Stimulated activated CD8-positive, alpha-beta memory T cell treated with anti-CD3 and anti-CD28 coated beads, Interleukin-12 subunit alpha, Interleukin-12 subunit beta, amount 100 ng/mL, for 4 hours (primary cell): Measurements from ENCODE around the gene MCTP1.

Experiments
- DNase-seq: peaks from one replicate; pipeline ENCODE4 v3.0.0-alpha.2; 2020; ENCODE audit warnings: low read depth

MCTP1 gene

GRCh38 chr5:95114305-95114704, 170.6 kb downstream of the MCTP1 start:
- no peak for DNase-seq

GRCh38 chr5:95113489-95113888, 171.4 kb downstream of the MCTP1 start:
- DNase-seq, result no peak

GRCh38 chr5:95111141-95111540, 173.8 kb downstream of the MCTP1 start:
- no peak for DNase-seq

GRCh38 chr5:95110118-95110517, 174.8 kb downstream of the MCTP1 start:
- no peak for DNase-seq

GRCh38 chr5:95107138-95107537, 177.8 kb downstream of the MCTP1 start:
- DNase-seq, result no peak

- DNase-seq, result no peak
These were observed 179.3 kb downstream of the MCTP1 start for GRCh38 chr5:95105638-95106037.

GRCh38 chr5:95102687-95103086, 182.2 kb downstream of the MCTP1 start:
- DNase-seq, result no peak

- no peak for DNase-seq
These were observed 182.8 kb downstream of the MCTP1 start for GRCh38 chr5:95102080-95102479.

- DNase-seq, result no peak
These were observed 184.3 kb downstream of the MCTP1 start for GRCh38 chr5:95100551-95100950.

GRCh38 chr5:95098012-95098411, 186.9 kb downstream of the MCTP1 start:
- no peak for DNase-seq

GRCh38 chr5:95093211-95093610, 191.7 kb downstream of the MCTP1 start:
- no peak for DNase-seq

GRCh38 chr5:95090774-95091173, 194.1 kb downstream of the MCTP1 start:
- DNase-seq, result no peak

- no peak for DNase-seq
These were observed 197.0 kb downstream of the MCTP1 start for GRCh38 chr5:95087816-95088317.

GRCh38 chr5:95086927-95087815, 197.7 kb downstream of the MCTP1 start:
- no peak for DNase-seq

GRCh38 chr5:95084757-95085156, 200.1 kb downstream of the MCTP1 start:
- no peak for DNase-seq

GRCh38 chr5:95083606-95084005, 201.3 kb downstream of the MCTP1 start:
- no peak for DNase-seq

- no peak for DNase-seq
These were observed 202.9 kb downstream of the MCTP1 start for GRCh38 chr5:95081982-95082381.

- DNase-seq, result no peak
These were observed 203.4 kb downstream of the MCTP1 start for GRCh38 chr5:95081500-95081960.

GRCh38 chr5:95080441-95080840, 204.5 kb downstream of the MCTP1 start:
- DNase-seq, result no peak

GRCh38 chr5:95080030-95080429, 204.9 kb downstream of the MCTP1 start:
- DNase-seq, result no peak

- no peak for DNase-seq
These were observed 206.0 kb downstream of the MCTP1 start for GRCh38 chr5:95078868-95079267.

GRCh38 chr5:95076395-95077185, 208.3 kb downstream of the MCTP1 start:
- DNase-seq, result no peak

GRCh38 chr5:95075111-95075510, 209.8 kb downstream of the MCTP1 start:
- no peak for DNase-seq
